HG02943 (cell line): ENCODE data around the gene EHD1.

Source experiments
- ATAC-seq: cut with Tn5 transposase; IDR thresholded peaks from one replicate; pipeline ENCODE4 v1.9.1; 2021; ENCODE audit warnings: mild to moderate bottlenecking, low read depth, moderate library complexity; ENCODE audit not compliant: unreplicated experiment

Gene EHD1

GRCh38 chr11:64861227-64861975 is 17.0 kb downstream of the EHD1 start:
- ATAC-seq: no peak

DNA sequence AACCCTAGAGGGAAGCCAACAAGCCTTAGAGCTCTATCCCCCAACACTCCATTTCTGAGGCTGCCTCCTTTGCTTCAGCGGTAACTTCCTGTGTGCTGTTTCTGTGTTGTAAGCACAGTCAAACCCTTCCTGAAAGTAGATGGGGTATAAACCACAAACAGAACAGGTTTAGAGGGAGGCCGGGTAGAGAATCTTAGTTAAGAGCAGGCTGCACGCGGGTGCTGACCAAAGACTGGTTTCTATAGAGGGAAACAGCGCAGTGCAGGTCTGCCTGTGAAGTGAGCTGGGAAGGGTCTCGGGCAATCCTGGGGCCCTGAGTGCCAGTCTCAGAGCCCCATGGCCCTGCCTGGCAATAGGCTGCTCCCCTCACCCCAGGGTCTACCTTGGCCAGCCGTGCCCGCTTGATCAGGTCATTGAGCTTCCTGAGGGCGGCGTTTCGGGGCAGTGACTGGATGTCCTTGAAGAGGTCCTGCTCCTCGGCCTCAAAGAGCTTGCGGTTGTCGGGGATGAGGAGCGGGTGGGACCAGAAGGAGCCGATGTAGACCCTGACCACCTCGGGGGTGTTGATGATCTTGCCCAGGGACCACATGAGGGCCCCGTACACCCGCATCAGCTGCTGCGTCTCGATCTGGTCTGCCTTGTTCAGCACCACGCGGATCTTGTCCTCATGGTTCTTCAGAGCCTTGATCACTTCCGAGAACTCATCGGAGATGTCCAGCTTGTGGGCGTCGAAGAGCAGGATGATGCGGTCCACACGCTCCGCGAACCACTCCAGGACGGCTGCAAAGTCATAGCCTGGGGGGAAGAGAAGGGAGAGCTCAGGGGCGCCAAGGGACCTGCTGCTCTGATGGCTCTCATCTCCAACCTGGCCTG is 18.6 kb downstream of the EHD1 start:
- peak; percentile 74 for ATAC-seq

DNA sequence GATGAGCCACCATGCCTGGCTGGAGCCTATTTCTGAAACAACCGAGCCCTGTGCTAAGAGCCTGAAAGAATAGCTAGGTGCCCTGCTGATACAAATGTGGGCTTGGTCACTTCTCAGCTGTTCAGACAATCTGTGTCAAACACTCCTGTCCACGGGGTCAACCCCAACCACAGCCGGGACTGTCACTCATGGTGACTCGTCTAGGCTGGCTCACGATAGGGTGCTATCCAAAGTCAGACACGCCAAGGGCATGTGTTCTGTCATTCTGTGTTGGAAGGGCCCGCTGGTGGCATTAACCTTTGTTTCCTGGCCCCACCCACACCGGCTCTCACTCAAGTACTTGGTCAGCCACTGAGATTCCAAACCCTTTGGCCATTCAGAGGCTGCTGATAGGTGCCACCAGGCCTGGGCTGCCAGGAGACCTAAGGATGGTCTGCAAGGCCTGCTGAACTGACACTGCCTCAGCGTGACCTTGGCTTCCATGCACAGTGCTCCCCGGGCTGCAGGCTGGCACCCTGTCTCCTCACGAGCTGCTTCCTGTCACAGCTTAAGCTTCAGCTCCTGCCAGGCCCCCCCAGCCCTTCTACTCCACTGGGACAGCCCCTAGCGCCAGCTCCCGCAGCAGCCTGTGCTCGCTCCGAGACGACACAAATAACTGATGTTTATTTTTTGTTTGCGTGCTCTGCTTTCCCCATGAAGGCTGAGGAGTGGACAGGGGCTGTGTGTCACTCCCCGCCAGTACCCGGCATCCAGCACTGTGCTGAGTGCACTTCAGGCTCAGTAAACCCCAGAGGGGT is 19.8 kb downstream of the EHD1 start:
- peak; percentile 16 for ATAC-seq

GRCh38 chr11:64857485-64857884 is 20.9 kb downstream of the EHD1 start:
- no peak for ATAC-seq

GRCh38 chr11:64856382-64857227 is 21.8 kb downstream of the EHD1 start:
- ATAC-seq: no peak

- ATAC-seq: no peak
Measured at GRCh38 chr11:64855596-64856304, 22.7 kb downstream of the EHD1 start.

GRCh38 chr11:64854534-64855502 is 23.6 kb downstream of the EHD1 start:
- no peak for ATAC-seq

DNA sequence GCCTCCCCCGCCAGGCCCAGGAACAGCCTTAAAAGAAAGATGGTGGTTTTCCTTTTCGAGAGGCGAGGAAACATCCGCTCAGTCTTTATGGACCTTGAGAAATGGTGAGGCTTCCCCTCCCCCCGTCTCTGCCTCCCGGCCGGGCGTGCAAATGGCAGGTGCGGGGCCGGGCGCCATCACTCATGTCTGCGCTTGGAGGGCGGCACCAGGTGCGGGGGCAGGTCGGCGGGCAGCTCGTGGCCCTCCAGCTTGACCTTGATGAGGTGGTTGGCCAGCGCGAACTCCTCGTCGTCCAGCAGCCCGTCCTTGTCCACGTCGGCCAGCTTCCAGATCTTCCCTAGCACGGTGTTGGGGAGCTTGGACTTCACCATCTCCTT is 24.3 kb downstream of the EHD1 start:
- ATAC-seq: no peak

DNA sequence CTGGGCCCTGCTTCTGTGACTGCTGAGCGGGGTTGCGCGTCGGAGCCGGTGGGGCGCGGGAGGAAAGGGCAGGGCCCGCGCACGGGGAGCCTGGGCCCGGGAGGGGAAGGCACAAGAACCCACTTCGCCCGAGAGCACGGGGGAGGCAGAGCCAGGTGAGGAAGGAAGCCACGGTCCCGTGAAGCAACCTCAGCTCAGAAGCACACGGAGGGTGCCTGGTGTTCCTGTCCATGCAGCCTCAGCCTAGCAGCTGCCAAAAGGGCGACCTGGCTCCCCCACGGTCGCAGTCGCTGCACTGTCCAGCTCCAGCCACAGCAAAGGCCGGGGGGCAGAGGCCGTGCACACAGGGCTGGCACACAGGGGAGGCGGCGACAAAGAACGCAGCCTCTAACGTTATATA is 24.7 kb downstream of the EHD1 start:
- ATAC-seq: no peak

DNA sequence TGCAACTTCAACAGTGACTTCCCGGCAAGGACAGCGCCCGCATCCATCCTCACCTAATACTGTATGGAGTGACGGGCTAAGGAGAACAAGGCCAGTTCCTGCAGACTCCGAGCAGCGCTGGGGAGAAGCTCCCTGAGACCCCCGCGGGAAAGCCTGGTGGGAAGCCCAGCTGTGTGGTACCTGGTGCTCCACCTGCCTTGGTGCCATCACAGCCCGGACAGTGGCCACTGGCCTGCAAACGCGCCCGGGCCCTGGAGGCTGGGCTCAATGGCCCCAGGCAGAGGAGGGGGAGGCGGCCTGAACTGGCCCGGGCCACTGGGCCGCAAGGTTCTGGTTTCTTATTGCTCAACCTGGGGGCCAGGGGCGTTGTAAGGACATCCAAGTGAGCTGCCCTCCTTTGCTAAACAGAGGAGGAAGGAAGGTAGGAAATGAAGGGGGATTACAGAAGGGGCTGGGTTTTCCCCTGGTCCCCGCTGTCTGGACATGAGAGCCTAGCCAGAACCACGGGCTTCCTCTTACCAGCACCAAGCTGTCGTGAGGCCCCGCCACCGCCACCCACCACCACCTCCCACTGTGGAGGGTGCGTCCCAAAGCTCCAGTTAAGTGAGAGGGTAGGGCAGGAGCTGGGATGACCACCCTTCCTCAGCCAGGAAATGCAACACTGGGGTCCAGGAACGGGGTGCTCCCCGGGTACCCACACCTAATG is 25.5 kb downstream of the EHD1 start:
- no peak for ATAC-seq

GRCh38 chr11:64851831-64852351 is 26.5 kb downstream of the EHD1 start:
- no peak for ATAC-seq

DNA sequence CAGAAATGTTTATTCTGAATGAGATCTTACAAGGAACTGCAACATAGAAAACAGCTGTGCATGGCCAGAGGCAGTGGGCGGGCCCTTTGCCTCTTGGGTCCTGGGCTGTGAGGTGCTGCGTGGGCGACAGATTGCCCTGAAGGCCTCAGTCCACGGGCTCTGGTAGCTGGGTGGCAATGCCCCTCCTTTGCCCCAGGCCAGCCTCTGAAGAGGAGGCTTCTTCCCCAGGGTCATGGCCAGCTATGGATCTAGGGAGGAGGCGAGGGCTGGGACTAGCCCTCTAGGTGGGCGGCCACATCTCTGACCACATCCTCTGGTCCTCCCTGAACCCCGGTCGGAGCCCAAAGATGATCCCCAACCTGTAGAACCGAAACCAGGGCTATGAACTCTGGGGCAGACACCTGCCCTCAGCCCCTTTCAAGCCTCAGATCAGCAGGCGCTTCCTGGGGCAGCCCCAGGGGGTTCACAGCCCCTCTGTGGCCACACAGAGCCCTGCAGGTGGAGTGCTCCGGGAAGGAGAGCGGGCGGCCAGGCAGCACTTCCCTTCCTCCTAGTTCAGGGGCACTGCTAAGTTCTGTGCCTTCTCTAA is 27.3 kb downstream of the EHD1 start:
- peak; percentile 54 for ATAC-seq

- no peak for ATAC-seq
Measured at GRCh38 chr11:64849598-64850356, 28.6 kb downstream of the EHD1 start.

GRCh38 chr11:64848826-64849597 is 29.4 kb downstream of the EHD1 start:
- no peak for ATAC-seq

GRCh38 chr11:64848214-64848825 is 30.1 kb downstream of the EHD1 start:
- ATAC-seq: no peak
